CD4-positive, alpha-beta T cell treated with Interleukin-17A for 1 hour (primary cell): ENCODE measurements around the gene CRKL.

Source experiments
- DNase-seq: peaks from one replicate; pipeline ENCODE4 v3.0.0-alpha.2; 2020

The CRKL gene

DNA sequence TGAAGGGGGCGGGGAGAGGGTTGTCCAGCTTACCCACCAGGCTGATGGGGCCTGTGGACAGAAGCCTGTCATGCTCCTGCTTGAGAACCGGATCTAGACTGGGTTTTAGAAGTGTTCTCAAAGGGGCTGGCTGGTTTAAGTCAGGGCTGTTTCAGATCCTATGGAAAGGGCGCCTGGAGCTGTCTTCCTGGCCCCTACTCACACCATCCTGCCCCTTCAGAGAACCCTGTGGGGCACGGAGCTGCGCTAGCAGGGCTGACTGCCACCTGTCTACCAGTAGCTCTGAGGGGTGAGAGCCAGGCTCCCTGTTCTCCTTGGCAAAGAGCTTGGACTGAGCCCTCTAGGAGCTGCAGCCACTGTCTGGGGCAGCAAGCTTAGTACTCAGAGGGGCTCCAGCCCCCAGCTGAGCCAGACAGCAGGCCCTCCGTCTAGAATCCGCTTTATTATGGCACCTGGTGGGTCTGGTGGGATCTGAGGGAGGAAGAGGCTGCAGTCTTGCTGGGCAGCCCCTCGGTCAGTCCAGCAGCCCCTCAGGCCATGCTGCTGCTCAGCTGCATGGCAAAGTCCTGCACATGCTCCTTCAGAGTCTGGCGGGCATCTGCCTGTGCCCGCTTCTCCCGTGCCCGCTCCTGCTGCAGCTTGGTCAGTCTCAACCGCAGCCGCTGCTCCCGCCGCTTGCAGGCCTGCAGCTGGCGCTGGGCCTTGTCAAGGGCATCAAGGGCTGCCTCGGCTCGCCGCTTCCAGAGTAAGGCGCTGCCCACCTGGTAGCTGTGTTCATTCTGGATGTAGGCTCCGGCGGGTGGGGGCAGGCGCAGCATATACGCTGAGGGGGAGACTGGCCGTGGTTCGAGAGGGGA lies 82.4 kb downstream of the CRKL start:
- no peak for DNase-seq

- DNase-seq, result no peak
Measured at GRCh38 chr22:21000207-21000986, 83.2 kb downstream of the CRKL start.

- no peak for DNase-seq
Measured at GRCh38 chr22:21000987-21001600, 83.9 kb downstream of the CRKL start.

DNA sequence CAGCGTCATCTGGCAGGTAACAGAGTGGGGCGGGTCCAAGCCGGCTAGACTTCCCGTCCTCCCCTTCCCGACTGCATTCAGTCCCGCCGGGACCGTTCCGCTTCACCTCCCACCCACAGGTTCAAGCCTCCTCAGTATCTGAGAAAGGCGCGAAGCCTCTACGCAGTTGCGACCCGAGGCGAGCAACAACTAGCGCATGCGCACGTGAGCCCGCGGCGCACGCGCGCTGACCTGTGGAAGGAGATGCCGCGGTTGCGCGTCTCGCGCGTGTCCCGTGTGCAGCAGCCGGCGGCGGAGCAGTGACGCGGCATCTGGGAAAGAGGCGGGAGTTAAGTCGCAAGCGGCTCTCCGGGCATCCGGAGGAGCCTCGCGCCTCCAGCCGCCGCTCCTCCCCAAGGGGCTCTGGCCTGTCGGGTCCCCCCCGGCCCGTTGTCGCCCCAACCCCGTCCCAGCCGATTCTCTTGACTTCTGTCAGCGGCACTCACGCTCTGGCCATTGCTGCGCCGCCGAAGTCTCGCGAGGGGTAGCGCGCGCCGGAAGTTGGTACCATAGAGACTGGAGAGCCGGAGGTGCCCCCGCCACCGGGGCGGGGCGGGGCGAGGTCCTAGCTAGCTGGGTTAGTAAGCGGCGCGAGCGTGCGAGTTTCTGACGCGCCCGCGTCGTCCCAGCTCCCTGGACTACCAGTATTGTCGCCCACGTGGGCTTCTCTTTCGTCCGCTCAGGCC lies 84.6 kb downstream of the CRKL start, which contains the start of gene THAP7:
TSS of gene THAP7 (minus strand) at position 518 of the 725 bp plus-strand sequence. CDS start at position 311, 207 bp downstream.
- DNase-seq, result peak; percentile 96
